ENCODE measurements around the gene ZCCHC24.

Gene ZCCHC24

GRCh38 chr10:79445161-79445976 lies at the start of gene ZCCHC24:
TSS of gene ZCCHC24 (minus strand) at chr10:79445624. CDS start at chr10:79445440, 184 bp downstream.
- no peak for DNase-seq

- DNase-seq = no peak
These were observed 48.4 kb upstream of the ZCCHC24 start for GRCh38 chr10:79493806-79494205.

GRCh38 chr10:79492839-79493238 lies 47.4 kb upstream of the ZCCHC24 start:
- DNase-seq = no peak

GRCh38 chr10:79492256-79492655 lies 46.8 kb upstream of the ZCCHC24 start:
- no peak for DNase-seq

- DNase-seq = no peak
These were observed 45.9 kb upstream of the ZCCHC24 start for GRCh38 chr10:79491143-79491835.

- no peak for DNase-seq
These were observed 45.1 kb upstream of the ZCCHC24 start for GRCh38 chr10:79490400-79491142.

- DNase-seq = no peak
These were observed 43.4 kb upstream of the ZCCHC24 start for GRCh38 chr10:79488870-79489269.

- DNase-seq = no peak
These were observed 42.9 kb upstream of the ZCCHC24 start for GRCh38 chr10:79488336-79488735.

GRCh38 chr10:79487296-79488194 lies 42.1 kb upstream of the ZCCHC24 start:
- no peak for DNase-seq

GRCh38 chr10:79484476-79484875 lies 39.1 kb upstream of the ZCCHC24 start:
- DNase-seq = no peak

- no peak for DNase-seq
These were observed 38.5 kb upstream of the ZCCHC24 start for GRCh38 chr10:79483948-79484347.

GRCh38 chr10:79483299-79483698 lies 37.9 kb upstream of the ZCCHC24 start:
- DNase-seq = no peak

- no peak for DNase-seq
These were observed 37.3 kb upstream of the ZCCHC24 start for GRCh38 chr10:79482741-79483140.

GRCh38 chr10:79482304-79482703 lies 36.9 kb upstream of the ZCCHC24 start:
- DNase-seq = no peak

GRCh38 chr10:79479283-79479909 lies 34.0 kb upstream of the ZCCHC24 start:
- no peak for DNase-seq

GRCh38 chr10:79477456-79477855 lies 32.0 kb upstream of the ZCCHC24 start:
- DNase-seq = no peak

GRCh38 chr10:79476645-79477044 lies 31.2 kb upstream of the ZCCHC24 start:
- DNase-seq = no peak

GRCh38 chr10:79475877-79476276 lies 30.5 kb upstream of the ZCCHC24 start:
- no peak for DNase-seq

GRCh38 chr10:79475119-79475653 lies 29.8 kb upstream of the ZCCHC24 start:
- no peak for DNase-seq

- DNase-seq = no peak
These were observed 28.2 kb upstream of the ZCCHC24 start for GRCh38 chr10:79473496-79474095.

GRCh38 chr10:79472951-79473350 lies 27.5 kb upstream of the ZCCHC24 start:
- no peak for DNase-seq
